DND-41 (cell line): ENCODE measurements around the gene CHID1.

Experiments
- ATAC-seq: fragments of 200-7000 bp; cut with Tn5 transposase; 3 replicates; pipeline ENCODE4 v1.9.1; 2021; ENCODE audit warnings: low read depth; ENCODE audit not compliant: insufficient read depth
- DNase-seq: peaks from one replicate; pipeline ENCODE4 v3.0.0-alpha.2; 2020
- H2AFZ ChIP-seq: 2 replicates; pipeline ENCODE4 v1.6.0; 2012; ENCODE audit warnings: low read depth, low read length
- H3K27ac ChIP-seq: 2 replicates; pipeline ENCODE4 v1.5.1; 2012; ENCODE audit warnings: low read length, inconsistent platforms
- H3K27me3 ChIP-seq: fragments of 200-600 bp; sonication (generic); 2 replicates; pipeline ENCODE4 v1.6.0; 2012; ENCODE audit warnings: low read length, mild to moderate bottlenecking, inconsistent platforms; ENCODE audit not compliant: insufficient read depth, poor library complexity
- H3K36me3 ChIP-seq: 2 replicates; pipeline ENCODE4 v1.5.1; 2012; ENCODE audit warnings: low read length, inconsistent platforms; ENCODE audit not compliant: insufficient read depth
- H3K4me1 ChIP-seq: 2 replicates; pipeline ENCODE4 v1.5.1; 2012; ENCODE audit warnings: mild to moderate bottlenecking, low read length; ENCODE audit not compliant: insufficient read depth
- H3K4me2 ChIP-seq: 2 replicates; pipeline ENCODE4 v1.6.0; 2012; ENCODE audit warnings: mild to moderate bottlenecking, moderate library complexity, low read length, inconsistent platforms; ENCODE audit not compliant: insufficient read depth
- H3K4me3 ChIP-seq, 2 experiments: fragments of 200-600 bp in 1 of 2; shearing (Covaris generic) in 1 of 2; 2 replicates each; pipeline ENCODE4 v1.5.1; 2012 to 2016; ENCODE audit warnings: inconsistent platforms in 2 of 2, low read length in 2 of 2, mild to moderate bottlenecking in 2 of 2, low read depth in 1 of 2, moderate library complexity in 1 of 2
- H3K79me2 ChIP-seq: 2 replicates; pipeline ENCODE4 v1.6.0; 2012; ENCODE audit warnings: low read length, inconsistent platforms; ENCODE audit not compliant: insufficient read depth
- H3K9ac ChIP-seq: 2 replicates; pipeline ENCODE4 v1.6.0; 2012; ENCODE audit warnings: low read depth, mild to moderate bottlenecking, inconsistent platforms, low read length, moderate library complexity
- H3K9me3 ChIP-seq: 2 replicates; pipeline ENCODE4 v1.5.1; 2012; ENCODE audit warnings: low read length, moderate library complexity, mild to moderate bottlenecking, inconsistent platforms; ENCODE audit not compliant: insufficient read depth, severe bottlenecking
- H4K20me1 ChIP-seq: 2 replicates; pipeline ENCODE4 v1.6.0; 2012; ENCODE audit warnings: low read length; ENCODE audit not compliant: insufficient read depth
- CTCF ChIP-seq: IDR thresholded peaks from 2 replicates; pipeline ENCODE4 v1.5.1; 2012; ENCODE audit warnings: borderline replicate concordance, low read length, moderate library complexity, mild to moderate bottlenecking; ENCODE audit not compliant: poor library complexity, severe bottlenecking; ENCODE audit errors: extremely low read depth
- EZH2 ChIP-seq: IDR thresholded peaks from 3 replicates; pipeline ENCODE4 v1.6.1; 2012; ENCODE audit warnings: borderline replicate concordance, low read depth, mild to moderate bottlenecking, moderate library complexity, low read length, inconsistent platforms; ENCODE audit not compliant: severe bottlenecking

The CHID1 gene

DNA sequence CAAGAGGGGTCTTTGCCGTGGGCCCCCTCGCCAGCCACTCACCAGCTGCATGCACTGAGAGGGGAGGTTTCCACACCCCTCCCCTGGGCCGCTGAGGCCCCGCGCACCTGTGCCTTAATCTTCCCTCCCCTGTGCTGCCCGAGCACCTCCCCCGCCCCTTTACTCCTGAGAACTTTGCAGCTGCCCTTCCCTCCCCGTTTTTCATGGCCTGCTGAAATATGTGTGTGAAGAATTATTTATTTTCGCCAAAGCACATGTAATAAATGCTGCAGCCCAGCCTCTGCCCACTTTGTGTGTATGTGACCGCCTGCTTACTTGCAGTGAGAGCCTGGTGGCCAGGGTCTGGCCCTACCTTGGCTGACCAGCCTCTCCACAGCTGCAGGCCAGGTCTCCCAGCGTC is 85.7 kb downstream of the CHID1 start:
- DNase-seq = no peak

DNA sequence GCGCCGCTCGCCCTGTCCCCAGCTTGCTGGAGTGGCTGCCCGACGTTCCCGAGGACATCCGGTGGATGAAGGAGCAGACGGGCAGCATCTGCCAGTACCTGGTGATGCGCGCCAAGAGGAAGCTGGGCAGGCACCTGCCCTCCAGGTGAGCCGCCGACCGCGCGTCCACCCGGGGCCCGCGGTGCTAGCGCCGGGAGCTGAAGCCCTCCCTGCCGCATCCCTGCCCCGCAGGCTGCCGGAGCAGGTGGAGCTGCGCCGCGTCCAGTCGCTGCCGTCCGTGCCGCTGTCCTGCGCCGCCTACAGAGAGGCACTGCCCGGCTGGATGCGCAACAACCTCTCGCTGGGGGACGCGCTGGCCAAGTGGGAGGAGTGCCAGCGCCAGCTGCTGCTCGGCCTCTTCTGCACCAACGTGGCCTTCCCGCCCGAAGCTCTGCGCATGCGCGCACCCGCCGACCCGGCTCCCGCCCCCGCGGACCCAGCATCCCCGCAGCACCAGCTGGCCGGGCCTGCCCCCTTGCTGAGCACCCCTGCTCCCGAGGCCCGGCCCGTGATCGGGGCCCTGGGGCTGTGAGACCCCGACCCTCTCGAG is 86.2 kb downstream of the CHID1 start:
- H3K9ac ChIP-seq = no peak overlapping the region
- peaks cover 46% of the 10 kb centered on the region for H4K20me1 ChIP-seq
- ATAC-seq = no peak
- TF ChIP-seq CTCF (no peak), EZH2 (no peak)
- H3K4me2 ChIP-seq = no peak overlapping the region
- H3K36me3 ChIP-seq = peaks cover 39% of the 10 kb centered on the region
- no peak for DNase-seq
- H3K9me3 ChIP-seq = no peaks in the 10 kb centered on the region
- no peak overlapping the region for H2AFZ ChIP-seq
- H3K27ac ChIP-seq = no peak overlapping the region
- H3K4me1 ChIP-seq = peaks cover 38% of the 10 kb centered on the region
- H3K27me3 ChIP-seq = peaks cover 35% of the 10 kb centered on the region
- peaks cover 23% of the 10 kb centered on the region for H3K79me2 ChIP-seq
- H3K4me3 ChIP-seq = no peak overlapping the region

More for the DNA sequence above, 85.7 kb downstream of the CHID1 start:
- no peak overlapping the region for H2AFZ ChIP-seq
- H3K9me3 ChIP-seq = no peaks in the 10 kb centered on the region
- TF ChIP-seq CTCF (no peak), EZH2 (no peak)
- no peak overlapping the region for H3K27ac ChIP-seq
- H3K4me3 ChIP-seq = no peak overlapping the region
- H3K4me1 ChIP-seq = peaks cover 37% of the 10 kb centered on the region
- ATAC-seq = no peak
- H4K20me1 ChIP-seq = peaks cover 46% of the 10 kb centered on the region
- H3K79me2 ChIP-seq = peaks cover 20% of the 10 kb centered on the region
- peaks cover 40% of the 10 kb centered on the region for H3K27me3 ChIP-seq
- H3K36me3 ChIP-seq = peaks cover 39% of the 10 kb centered on the region
- no peak overlapping the region for H3K9ac ChIP-seq
- H3K4me2 ChIP-seq = no peak overlapping the region

- no peak overlapping the region for H2AFZ ChIP-seq
- H3K27ac ChIP-seq = no peak overlapping the region
- no peaks in the 10 kb centered on the region for H3K9me3 ChIP-seq
- ATAC-seq (no peak), DNase-seq (no peak)
- H3K4me1 ChIP-seq = peaks cover 44% of the 10 kb centered on the region
- no peak overlapping the region for H3K4me2 ChIP-seq
- no peak overlapping the region for H3K9ac ChIP-seq
- TF ChIP-seq EZH2 (no peak), CTCF (no peak)
- no peak overlapping the region for H3K4me3 ChIP-seq
- H3K36me3 ChIP-seq = peaks cover 39% of the 10 kb centered on the region
- H4K20me1 ChIP-seq = peaks cover 42% of the 10 kb centered on the region
- peaks cover 23% of the 10 kb centered on the region for H3K79me2 ChIP-seq
- peaks cover 28% of the 10 kb centered on the region for H3K27me3 ChIP-seq
These were observed 86.9 kb downstream of the CHID1 start for GRCh38 chr11:823441-824291.
